ENCODE data around the gene EHD1. TPM values are rescaled to one million over a fixed set of nuclear protein-coding genes. Genes with fewer than 3 reads are reported as not detected.

EHD1 gene
- polyA plus RNA-seq, 2 of the 4 experiments (the other 2 are of a cell fraction): 25.9 to 37.8 TPM

DNA sequence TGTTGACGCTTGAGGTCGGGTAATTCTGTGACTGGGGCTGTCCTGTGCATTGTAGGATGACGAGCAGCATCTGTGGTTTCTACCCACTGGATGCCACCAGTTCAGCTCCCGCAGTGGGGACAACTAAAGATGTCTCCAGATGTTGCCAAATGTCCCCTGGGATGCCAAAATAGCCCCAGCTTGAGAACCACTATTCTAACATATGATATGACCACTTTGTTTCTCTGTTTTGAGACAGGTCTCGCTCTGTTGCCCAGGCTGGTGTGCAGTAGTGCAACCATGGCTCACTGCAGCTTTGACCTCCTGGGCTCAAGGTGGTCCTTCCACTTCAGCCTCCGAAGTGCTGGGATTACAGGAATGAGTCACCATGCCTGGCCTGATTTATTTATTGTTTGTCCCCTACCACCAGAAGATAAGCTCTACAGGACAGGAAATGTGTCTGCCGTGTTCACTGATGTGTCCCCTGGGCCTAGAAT, 63.7 kb downstream of the EHD1 start:
- H3K4me2 ChIP-seq: no peak overlapping the region
- 57% methylated on average over 7 of the region's 7 CpGs for WGBS (ENCODE audit: missing lambda C conversion rate)
- DNase-seq (ENCODE audit: low read depth in 1 of 2, low spot score in 1 of 2) (no peak), ATAC-seq (no peak), FAIRE-seq (no peak)
- H3K27ac ChIP-seq: no peak overlapping the region
- no peak for TF ChIP-seq HEYL (CRISPR knock-in tag; IDR thresholded peaks at IDR 0.05)
- TF ChIP-seq RNF2 (IDR thresholded peaks at IDR 0.05; ENCODE audit: borderline replicate concordance, low read depth): no peak
- TF ChIP-seq GATA3 (IDR thresholded peaks at IDR 0.05; ENCODE audit: borderline replicate concordance): no peak
- no peak for TF ChIP-seq POLR2A (IDR thresholded peaks at IDR 0.05; ENCODE audit: low read length)
- TF ChIP-seq, protein P1, sequence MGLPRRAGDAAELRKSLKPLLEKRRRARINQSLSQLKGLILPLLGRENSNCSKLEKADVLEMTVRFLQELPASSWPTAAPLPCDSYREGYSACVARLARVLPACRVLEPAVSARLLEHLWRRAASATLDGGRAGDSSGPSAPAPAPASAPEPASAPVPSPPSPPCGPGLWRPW (IDR thresholded peaks at IDR 0.05): no peak
- TF ChIP-seq, protein P2, sequence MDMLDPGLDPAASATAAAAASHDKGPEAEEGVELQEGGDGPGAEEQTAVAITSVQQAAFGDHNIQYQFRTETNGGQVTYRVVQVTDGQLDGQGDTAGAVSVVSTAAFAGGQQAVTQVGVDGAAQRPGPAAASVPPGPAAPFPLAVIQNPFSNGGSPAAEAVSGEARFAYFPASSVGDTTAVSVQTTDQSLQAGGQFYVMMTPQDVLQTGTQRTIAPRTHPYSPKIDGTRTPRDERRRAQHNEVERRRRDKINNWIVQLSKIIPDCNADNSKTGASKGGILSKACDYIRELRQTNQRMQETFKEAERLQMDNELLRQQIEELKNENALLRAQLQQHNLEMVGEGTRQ (IDR thresholded peaks at IDR 0.05): no peak
- no peaks in the 10 kb centered on the region for H3K9me3 ChIP-seq
- no peak overlapping the region for H3K4me3 ChIP-seq
- ChIA-PET CTCF (interaction anchor here (0.8 to 1.2 kb wide), 4 partner anchors 10 to 101 kb away, joined by 3 to 4 read pairs (median 3); no protein-coding TSS in a partner anchor), POLR2A (no interaction called here)
- peaks cover 3% of the 10 kb centered on the region; the same call in 1 of the 3 replicates for H3K4me1 ChIP-seq

DNA sequence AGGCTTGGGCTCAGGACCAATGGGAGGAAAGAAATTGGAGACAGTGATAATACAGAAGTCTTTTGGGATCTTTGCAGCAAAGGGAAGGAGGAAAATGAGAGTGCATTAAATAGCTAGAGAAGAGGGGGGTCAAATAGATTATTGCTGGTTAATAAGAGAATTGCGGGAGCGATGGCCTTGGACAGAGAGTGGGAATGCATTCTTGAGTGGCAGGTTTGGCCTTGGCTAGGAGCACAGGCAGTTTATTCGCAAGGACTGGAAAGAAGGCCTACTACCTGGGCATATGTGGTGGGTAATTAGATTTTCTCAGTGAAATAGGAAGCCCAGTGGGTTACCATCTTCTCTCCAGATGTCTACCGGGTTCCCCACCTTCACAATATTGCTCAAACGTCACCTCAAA, 64.6 kb downstream of the EHD1 start:
- no peak for FAIRE-seq
- WGBS (ENCODE audit: missing lambda C conversion rate): 76% methylated on average over 5 of the region's 5 CpGs
- H3K4me2 ChIP-seq: no peak overlapping the region
- no peak for DNase-seq (ENCODE audit: low read depth in 1 of 2, low spot score in 1 of 2)
- no peaks in the 10 kb centered on the region for H3K9me3 ChIP-seq
- H3K4me1 ChIP-seq: peaks cover 9% of the 10 kb centered on the region; the same call in 2 of the 3 replicates
- H3K4me3 ChIP-seq: no peak overlapping the region
- POLR2A ChIA-PET: no interaction called here
- TF ChIP-seq GATA3 (IDR thresholded peaks at IDR 0.05; ENCODE audit: borderline replicate concordance): no peak
- no peak for TF ChIP-seq HOXA7 (CRISPR knock-in tag; IDR thresholded peaks at IDR 0.05)
- TF ChIP-seq, protein P3, sequence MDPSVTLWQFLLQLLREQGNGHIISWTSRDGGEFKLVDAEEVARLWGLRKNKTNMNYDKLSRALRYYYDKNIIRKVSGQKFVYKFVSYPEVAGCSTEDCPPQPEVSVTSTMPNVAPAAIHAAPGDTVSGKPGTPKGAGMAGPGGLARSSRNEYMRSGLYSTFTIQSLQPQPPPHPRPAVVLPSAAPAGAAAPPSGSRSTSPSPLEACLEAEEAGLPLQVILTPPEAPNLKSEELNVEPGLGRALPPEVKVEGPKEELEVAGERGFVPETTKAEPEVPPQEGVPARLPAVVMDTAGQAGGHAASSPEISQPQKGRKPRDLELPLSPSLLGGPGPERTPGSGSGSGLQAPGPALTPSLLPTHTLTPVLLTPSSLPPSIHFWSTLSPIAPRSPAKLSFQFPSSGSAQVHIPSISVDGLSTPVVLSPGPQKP (IDR thresholded peaks at IDR 0.05; ENCODE audit: low read depth, low read length): no peak
- no peak for TF ChIP-seq HOXB13 (CRISPR knock-in tag; IDR thresholded peaks at IDR 0.05; ENCODE audit: low read depth)
- no peak for TF ChIP-seq KDM5A (IDR thresholded peaks at IDR 0.05)
- no peak for TF ChIP-seq ZC3H11A (IDR thresholded peaks at IDR 0.05)
- no peak for TF ChIP-seq PHF8 (IDR thresholded peaks at IDR 0.05; ENCODE audit: borderline replicate concordance, low read depth)
- no peak for TF ChIP-seq ESRRA (IDR thresholded peaks at IDR 0.05; ENCODE audit: borderline replicate concordance, low read length)
- no peak for TF ChIP-seq CEBPB (IDR thresholded peaks at IDR 0.05)
- no peak for TF ChIP-seq RNF2 (IDR thresholded peaks at IDR 0.05; ENCODE audit: borderline replicate concordance, low read depth)
- no peak for TF ChIP-seq RCOR1 (IDR thresholded peaks at IDR 0.05; ENCODE audit: low read depth, low read length)
- TF ChIP-seq, protein P4, sequence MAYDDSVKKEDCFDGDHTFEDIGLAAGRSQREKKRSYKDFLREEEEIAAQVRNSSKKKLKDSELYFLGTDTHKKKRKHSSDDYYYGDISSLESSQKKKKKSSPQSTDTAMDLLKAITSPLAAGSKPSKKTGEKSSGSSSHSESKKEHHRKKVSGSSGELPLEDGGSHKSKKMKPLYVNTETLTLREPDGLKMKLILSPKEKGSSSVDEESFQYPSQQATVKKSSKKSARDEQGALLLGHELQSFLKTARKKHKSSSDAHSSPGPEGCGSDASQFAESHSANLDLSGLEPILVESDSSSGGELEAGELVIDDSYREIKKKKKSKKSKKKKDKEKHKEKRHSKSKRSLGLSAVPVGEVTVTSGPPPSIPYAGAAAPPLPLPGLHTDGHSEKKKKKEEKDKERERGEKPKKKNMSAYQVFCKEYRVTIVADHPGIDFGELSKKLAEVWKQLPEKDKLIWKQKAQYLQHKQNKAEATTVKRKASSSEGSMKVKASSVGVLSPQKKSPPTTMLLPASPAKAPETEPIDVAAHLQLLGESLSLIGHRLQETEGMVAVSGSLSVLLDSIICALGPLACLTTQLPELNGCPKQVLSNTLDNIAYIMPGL (CRISPR knock-in tag; IDR thresholded peaks at IDR 0.05; ENCODE audit: borderline replicate concordance): no peak
- TF ChIP-seq CHD4 (IDR thresholded peaks at IDR 0.05; ENCODE audit: borderline replicate concordance): no peak
- no peak for TF ChIP-seq NR3C1 (IDR thresholded peaks at IDR 0.05)
- TF ChIP-seq, protein P5, sequence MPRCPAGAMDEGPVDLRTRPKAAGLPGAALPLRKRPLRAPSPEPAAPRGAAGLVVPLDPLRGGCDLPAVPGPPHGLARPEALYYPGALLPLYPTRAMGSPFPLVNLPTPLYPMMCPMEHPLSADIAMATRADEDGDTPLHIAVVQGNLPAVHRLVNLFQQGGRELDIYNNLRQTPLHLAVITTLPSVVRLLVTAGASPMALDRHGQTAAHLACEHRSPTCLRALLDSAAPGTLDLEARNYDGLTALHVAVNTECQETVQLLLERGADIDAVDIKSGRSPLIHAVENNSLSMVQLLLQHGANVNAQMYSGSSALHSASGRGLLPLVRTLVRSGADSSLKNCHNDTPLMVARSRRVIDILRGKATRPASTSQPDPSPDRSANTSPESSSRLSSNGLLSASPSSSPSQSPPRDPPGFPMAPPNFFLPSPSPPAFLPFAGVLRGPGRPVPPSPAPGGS (IDR thresholded peaks at IDR 0.05): no peak
- no peak for TF ChIP-seq TFCP2L1 (CRISPR knock-in tag; IDR thresholded peaks at IDR 0.05)
- no peak for TF ChIP-seq MAFK (IDR thresholded peaks at IDR 0.05; ENCODE audit: partially characterized antibody)
- no peak for TF ChIP-seq FOSB (CRISPR knock-in tag; IDR thresholded peaks at IDR 0.05)
- TF ChIP-seq, protein P6, sequence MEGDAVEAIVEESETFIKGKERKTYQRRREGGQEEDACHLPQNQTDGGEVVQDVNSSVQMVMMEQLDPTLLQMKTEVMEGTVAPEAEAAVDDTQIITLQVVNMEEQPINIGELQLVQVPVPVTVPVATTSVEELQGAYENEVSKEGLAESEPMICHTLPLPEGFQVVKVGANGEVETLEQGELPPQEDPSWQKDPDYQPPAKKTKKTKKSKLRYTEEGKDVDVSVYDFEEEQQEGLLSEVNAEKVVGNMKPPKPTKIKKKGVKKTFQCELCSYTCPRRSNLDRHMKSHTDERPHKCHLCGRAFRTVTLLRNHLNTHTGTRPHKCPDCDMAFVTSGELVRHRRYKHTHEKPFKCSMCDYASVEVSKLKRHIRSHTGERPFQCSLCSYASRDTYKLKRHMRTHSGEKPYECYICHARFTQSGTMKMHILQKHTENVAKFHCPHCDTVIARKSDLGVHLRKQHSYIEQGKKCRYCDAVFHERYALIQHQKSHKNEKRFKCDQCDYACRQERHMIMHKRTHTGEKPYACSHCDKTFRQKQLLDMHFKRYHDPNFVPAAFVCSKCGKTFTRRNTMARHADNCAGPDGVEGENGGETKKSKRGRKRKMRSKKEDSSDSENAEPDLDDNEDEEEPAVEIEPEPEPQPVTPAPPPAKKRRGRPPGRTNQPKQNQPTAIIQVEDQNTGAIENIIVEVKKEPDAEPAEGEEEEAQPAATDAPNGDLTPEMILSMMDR (IDR thresholded peaks at IDR 0.05): no peak
- no peak for TF ChIP-seq CBX2 (IDR thresholded peaks at IDR 0.05; ENCODE audit: borderline replicate concordance, low read depth)
- CTCF ChIA-PET: interaction anchor here (0.6 to 1.5 kb wide), 4 partner anchors 11 to 1089 kb away, joined by 3 to 5 read pairs (median 4); no protein-coding TSS in a partner anchor
- ATAC-seq: no peak
- H3K27ac ChIP-seq: no peak overlapping the region

Measured in A549 (cell line).